Right lobe of liver (tissue), 4 donors: ENCODE data around the gene NFYC.

ENCODE experiments used
- CTCF ChIP-seq, 4 donors: fragments of 200-600 bp in 3 of 4; fragments of 450-650 bp in 1 of 4; IDR thresholded peaks; one replicate each; pipeline versions ENCODE4 v1.5.1 to v1.8.0; 2016 to 2022; ENCODE audit warnings: antibody characterized with exemption in 4 of 4, mild to moderate bottlenecking in 2 of 4
- POLR2A ChIP-seq: fragments of 450-650 bp; IDR thresholded peaks from one replicate; pipeline ENCODE4 v1.6.1; 2017; ENCODE audit warnings: antibody characterized with exemption, mild to moderate bottlenecking
- donor health status: DM: no; HTN: no; CAD: no.
- donor health status: DM: no; HTN: no; CAD: no.
- donor health status: DM: no; HTN: yes; CAD: no.

DNA sequence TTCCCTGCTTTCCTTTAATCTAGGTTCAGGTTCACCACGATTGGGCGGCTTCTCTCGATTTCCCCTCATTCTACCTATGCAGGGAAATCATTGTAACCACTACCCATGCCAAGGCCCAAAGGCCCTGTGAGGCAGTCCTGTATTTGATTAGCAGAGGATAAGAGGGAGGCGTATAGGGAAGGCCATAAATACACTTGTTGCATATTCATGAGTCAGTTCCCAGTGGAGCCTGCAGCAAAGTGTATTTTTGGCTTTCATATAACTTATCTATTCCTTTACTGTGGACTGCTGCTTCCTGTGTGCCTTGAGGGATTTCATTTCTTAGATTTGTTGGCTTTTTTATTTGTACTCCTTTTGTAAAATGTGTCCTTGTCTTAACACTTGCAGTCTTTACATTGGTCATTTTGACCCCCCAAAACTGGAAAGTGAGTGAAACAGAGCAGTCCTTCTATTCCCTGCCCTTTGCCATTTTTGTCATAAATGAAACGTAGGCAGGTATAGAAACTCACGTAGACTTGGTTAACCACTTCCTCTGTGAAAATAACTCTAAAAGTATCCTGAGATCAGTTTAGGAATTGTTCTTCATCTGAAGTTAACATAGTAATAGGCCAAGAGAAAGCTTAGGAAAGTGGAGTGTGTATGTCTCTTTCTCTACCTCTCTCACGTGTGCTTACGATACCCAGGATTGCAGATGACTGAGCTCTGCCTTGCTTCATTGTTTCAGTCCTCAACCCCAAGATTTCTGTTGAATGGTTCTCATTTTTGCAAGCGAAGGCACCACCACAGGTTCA is 72.4 kb downstream of the NFYC start:
- TF ChIP-seq POLR2A (no peak), CTCF (IDR thresholded peaks at IDR 0.05) (no peak)
